Activated CD8-positive, alpha-beta memory T cell treated with anti-CD3 and anti-CD28 coated beads for 48 hours (primary cell): Measurements from ENCODE around the gene NKG7.
A peak's percentile ranks its signal among the peaks of the same experiment; 100 is the strongest.

Experiments
- DNase-seq, 3 experiments: peaks; one replicate each; pipeline ENCODE4 v3.0.0-alpha.2; 2020; ENCODE audit warnings: low read depth in 2 of 3, low spot score in 2 of 3

NKG7 gene

DNA sequence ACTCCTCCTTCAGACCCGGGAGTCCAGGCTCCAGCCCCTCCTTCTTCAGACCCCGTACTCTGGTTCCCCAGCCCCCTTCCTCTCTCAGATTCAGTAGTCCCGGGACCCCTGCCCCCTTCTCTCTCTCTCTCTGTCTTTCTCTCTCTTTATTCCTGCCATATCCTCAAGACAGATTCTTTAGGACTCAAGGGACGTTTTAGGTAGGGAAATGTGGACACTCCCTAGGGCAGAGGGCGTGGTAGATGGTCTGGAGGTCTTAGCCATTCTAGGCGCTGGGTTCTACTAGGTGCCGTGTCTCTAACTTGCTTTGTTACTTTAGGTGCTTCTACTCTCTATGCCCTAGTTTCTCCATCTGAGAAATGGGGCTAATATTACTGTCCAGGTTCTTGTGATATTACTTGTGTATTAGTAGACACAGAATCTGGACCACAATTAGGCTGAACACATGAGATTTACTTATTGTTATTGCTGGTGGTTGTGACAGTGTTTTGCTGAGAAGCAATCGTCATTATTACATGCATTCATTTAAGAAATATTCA, 18.7 kb upstream of the NKG7 start:
- no peak for DNase-seq

DNA sequence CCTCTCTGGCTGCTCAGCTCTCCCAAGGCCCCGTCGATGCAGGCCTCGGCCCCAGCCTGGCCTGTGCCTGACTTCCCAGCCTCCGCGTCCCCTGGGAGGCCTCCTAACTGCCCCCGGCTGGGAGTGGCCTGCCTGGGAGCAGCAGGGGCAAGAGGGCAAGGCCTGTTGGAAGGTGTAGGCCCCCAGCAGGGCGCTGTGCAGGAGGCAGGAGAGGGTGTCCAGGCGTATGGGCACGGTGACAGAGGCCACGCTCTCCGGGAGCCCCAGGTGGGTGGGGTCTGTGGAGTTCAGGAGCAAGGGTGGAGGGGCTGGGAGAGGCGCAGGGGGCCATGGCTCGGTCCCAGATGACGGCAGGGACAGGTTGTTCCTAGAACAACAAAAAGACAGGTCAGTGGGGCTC, 16.7 kb upstream of the NKG7 start:
- no peak for DNase-seq

DNA sequence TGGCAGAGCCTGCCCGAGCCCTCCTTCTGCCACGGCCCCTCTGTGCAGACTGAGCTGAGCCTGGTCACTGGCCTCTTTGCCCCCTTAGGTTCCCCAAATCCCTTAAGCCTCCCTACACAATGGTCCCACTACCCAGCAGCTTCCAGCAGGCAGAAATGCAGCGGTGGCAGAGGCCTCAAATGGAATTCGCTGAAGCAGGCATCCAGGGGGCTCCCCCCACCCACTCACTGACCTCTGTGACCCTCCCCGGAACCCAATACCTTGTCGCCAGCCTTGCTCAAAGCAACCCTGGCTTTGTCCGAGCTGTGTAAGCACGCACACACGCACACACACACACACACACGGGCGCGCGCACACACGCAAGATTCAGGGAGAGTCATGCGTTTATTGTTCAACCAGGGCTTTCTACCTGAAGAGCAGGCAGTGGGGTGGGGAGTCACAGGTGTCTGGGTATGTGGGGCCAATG, 15.5 kb upstream of the NKG7 start, which contains the start of gene LIM2:
TSS of gene LIM2 (minus strand) at position 51 of the 466 bp plus-strand sequence. CDS start 531 bp downstream, outside the sequence.
- DNase-seq, result no peak

DNA sequence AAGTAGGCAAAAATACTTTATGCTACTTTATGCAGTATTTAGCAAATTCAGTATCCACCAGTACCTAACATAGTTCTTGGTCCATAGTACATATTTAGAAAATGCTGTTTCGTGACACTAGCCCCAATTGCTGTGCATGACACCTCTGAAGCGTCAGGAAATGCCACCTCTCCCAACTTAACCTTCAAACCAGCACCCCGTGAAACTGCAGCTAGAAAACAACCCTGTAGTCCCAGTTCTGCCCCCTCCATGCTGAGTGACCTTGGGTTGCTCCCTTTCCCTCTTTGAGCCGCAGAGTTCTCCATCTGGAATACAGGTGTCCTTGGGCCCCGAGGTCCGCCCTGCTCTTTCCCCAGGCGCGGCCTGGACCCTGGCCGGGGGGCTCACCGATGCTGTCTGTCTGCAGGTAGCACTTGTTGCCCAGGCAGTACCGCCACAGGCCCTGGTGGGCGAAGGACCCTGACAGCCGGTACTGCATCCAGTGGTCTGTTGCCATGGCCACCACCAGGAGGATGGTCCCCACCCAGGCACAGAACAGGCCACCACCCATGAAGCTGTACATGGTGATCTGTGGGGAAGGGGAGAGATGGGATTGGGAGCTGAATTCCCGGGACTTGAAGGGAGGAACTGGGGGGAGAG, 14.5 kb upstream of the NKG7 start:
- no peak for DNase-seq

DNA sequence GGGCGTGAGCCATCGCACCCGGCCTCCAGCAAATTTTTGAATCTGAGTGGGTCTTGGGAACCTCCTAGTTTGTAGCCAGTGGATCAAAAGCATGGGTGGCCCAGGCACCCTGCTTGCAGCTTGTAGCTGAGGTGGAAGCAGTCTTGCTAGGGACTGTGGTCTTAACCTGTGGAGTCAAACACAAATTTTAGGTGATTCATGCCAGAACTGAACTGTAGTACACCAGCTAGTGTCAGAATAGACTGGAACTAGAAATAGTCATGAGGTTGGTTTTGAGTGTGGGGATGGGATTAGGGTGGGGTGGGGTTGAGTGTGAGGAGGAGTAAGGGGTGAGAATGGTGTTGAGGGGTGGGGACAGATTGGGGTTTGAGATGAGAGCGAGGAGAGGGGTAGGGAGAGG, 9.6 kb upstream of the NKG7 start:
- no peak for DNase-seq

DNA sequence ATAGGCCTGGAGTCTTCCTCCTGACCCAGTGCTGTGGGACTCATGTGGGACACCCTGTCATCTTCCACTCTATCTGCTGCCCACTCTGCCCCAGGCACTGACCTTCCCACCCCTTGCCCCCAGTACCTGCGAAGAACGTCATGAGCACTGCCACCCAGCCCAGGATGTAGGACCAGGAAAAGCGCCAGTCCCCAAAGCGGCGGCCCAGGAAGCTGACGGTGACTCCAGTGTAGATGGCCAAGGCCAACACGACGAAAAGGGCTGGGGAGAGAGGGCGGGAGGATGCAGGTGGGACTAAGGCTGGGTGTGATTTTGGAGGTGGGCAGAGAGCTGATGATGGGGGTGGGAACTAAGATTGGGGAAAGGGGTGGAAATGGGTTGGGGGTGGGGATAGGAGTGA, 7.9 kb upstream of the NKG7 start:
- no peak for DNase-seq

DNA sequence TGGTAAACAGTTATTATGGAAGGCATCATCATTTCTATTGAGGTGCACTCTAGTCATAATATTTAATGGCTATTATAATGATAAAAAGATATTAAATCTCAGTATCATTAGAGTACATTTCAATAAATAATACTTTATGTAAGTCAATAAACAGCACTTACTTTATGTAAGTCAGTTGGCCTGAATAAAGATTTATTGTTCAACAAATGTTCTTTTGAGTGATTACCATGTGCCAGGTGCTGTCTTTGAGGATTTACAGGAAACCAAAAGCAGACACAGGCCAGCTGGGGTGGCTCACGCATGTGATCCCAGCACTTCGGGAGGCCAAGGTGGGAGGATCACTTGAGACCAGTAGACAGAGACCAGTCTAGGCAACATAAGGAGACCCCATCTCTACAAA, 5.0 kb upstream of the NKG7 start:
- DNase-seq, result no peak

DNA sequence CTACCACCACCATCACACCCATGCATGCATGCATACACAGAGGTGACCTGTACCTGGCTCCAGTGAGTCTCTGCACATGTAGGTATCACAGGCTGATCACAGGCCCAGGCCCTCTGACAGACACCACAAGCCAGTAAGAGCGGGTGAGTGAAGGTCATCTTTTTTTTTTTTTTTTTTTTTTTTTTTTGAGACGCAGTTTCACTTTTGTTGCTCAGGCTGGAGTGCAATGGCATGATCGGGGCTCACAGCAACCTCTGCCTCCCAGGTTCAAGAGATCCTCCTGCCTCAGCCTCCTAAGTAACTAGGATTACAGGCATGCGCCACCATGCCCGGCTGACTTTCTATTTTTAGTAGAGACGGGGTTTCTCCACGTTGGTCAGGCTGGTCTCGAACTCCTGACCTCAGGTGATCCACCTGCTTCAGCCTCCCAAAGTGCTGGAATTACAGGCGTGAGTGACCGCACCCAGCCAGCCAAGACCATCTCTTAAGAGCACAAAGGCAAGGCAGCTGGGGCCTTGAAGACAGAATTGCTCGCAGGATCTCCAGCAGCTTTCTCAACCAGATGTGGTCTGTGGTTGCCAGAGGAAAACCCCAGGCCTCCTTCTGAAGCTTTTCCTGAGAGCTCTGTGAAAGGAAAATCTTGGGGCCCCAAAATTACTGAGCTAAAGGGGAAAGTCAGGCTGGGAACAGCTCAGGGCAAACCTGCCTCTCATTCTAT, 3.2 kb upstream of the NKG7 start:
- no peak for DNase-seq

DNA sequence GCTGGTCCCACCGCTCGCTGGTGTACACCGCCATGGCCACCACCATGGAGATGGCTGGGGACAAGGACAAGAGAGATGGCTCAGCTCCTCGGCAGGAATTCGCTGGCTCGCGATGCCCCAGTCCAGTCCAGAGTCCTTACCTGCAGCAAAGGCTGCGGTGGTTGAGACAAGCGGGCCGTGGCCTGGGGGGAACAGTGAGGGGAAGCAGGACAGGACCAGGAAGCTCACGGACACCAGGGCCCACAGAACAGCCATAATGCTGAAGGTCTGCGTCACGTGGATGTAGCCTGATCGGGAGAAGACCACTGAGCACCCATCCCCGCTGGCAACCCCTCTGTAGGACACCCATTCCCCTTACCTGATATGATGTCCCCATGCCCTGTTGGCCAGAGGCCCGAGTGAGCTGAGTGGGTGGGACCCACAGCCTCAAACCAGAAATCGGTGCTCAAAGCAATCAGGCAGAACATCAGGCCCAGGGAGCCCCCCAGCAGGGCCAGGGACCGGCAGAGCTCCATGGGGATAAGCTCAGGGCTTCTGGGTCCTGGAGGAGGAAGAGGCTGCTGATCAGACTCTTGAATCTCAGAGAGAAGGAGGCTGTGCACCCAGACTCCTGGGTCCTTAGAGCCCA, 319 bp downstream of the NKG7 start:
- no peak for DNase-seq

DNA sequence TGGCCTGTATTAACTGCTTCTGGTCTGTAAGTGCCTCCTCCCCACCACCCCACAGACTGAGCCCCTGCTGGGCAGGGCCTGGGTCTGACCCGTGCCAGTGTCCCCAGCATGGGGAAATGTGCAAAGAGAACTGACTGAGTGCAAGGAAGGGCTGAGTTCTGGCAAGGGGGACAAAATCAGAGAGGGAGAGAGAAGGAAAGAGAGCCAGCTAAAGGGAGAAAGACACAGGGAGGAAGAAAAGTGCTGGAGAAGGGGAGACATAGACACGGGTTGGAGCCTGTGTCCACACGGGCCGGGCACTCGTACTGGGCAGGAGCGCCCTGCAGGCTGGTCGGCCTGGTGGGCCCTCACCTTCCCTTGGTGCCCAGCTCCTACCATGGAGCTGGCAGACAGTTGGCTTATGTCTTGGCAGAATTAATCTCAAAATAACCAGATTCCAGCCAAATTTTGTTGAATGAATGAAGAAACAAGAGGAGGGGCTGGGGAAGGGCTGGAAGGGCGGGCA, 1.2 kb downstream of the NKG7 start:
- no peak for DNase-seq

DNA sequence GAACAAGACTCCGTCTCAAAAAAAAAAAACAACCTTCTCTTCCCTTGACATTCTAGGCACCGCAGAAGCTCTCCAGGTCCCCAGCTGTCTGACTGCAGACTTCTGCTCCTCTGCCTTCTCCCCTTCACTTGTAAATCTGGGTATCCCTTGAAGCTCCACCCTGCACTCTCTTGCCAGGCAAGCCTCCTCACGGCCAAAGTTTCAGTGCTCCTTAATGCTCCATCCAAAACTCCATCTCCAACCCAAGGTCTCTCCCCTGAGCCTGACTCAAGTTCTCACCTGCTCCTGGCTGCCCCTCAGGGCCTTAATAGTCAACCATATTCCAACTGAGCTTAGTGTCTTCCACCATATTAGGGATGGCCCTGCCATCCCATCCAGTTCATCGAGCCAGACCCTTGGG, 2.2 kb downstream of the NKG7 start:
- no peak for DNase-seq

DNA sequence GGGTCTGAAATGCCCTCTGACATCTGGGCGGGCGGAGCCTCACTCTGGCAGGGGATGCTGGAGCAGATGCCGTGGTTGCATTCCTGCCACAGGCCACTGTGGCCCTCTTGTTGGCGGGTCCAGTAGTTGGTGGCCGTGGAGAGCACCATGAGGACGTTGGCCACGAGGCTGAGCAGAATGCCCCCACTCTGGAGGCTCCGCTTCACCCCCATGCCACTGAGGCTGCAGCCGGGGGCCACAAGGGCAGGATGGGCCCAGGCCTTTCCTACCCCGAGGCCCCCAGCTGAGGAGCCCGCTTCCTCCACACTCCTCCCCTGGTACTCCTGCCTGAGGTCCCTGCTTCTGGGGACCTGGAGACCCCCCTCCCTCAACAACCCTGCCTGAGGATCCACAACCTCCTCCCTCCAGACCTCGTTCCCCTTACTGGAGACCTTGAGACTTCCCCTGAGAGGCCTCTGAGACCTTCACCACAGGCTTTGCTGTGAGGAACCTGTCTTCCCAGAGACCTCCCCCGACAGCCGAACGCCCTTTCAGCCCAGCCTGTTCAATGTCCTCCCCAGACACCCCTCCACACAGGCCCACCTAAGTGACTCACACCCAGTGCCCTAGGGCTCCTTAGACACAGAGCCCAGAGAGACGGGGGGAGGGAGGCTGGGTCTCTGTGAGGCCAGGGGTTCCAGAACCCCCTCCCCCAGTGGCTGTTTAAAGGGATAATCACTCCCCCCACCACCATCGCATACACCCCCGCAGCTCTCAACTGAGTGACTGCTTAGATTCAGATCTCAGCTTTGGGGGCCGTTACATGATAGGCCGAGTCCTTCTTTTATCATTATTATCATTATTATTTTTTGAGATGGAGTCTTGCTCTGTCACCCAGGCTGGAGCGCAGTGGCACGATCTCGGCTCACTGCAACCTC, 3.8 kb downstream of the NKG7 start, which contains the start of gene CLDND2:
TSS of gene CLDND2 (minus strand) at position 638 of the 917 bp plus-strand sequence. CDS start at position 212, 426 bp downstream.
- DNase-seq, result peak in 1 of 3 experiments; percentile 47

DNA sequence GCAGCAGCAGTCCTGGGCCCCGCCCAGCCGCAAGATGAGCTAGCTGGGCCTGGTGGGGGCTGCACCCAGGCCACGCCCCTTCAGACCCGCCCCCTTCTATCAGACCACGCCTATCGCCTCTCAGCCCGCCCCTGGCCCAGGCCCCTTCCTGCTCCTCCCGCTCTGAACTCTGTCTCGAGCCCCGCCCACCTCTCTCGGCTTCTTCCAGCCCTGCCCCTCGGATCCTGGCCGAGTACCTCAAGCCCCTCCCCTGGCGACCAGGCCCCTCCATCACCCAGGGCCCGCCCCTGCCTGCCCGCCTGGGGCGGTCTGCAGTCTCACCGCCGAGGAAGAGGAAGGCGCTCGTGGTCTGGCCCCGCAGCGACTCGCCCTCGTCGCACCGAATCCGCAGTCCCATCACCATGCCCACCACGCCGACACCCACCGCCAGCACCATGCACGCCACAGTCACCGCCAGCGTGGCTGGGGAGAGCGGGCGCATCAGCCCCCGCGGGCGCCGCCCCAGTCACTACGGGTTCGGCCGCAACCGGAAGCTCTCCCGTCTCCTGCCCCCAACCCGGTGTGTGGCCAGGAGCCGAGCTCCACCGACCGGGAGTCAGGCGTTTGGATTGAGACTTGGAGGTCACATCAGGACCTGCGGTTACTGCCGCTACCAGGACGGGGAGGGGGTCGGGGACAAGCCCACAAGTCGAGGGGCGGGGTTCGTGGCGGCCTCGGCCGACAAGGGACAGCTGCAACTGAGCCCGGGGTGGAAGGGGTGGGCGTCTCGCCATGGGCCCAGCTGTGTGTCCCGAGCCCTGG, 4.7 kb downstream of the NKG7 start:
- DNase-seq, result peak; percentile 97 to 99 (median 97)

DNA sequence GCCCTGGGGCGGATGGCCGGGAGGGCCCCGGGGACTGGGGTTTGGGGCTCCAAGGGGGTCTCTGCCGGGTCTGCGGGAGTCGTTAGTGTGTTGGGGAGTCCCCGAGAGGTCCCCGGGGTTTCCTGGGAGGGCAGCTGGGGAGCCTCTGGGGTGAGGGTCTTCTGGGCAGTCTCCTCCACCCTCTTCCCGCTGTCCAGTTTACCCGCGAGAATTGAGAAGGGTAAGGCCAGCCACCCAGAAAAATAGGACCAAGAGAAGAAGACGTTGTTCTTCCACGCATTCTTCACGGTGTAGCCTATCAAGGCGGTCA, 5.2 kb downstream of the NKG7 start:
- DNase-seq, result no peak

DNA sequence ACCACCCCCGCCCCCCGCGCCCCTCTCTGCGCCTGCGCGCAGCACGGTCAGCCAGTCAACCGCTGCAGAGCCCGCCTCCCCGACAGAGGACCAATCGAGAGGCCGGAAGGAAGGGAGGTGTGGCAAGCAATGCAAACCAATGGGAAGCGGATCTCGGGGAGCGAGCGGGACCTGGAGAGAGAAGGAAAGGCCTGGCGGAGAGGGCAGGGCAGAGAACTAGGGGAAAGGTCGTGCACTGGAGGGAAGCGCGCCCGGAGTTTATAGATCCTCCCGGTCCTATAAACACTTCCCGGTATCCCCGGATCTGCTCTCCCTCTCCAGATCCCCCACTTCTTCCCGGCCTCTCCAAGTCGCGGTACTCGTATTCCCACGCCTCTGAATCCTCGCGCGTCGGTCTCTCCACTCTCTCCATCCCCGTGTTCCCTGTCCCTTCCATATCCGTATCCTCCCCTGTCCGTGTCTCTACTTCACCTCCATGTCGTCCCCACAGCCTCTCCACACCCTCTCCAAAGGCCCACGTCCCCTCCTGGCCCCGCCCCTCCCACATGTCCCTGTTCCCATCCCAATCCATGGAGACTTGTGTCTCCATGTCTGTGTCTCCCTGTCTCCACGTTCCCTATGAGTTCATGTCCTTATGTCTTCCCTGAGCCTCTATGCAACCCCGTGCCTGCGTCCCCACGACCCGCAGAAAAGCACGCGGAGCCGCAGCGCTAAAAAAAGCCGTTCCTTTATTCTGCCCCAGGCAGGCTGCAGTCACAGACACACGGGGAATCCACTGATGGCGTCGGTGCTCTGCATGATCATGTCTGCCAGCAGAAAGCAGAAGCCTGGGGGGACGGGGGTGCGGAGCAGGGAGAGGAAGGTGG, 5.8 kb downstream of the NKG7 start:
- peak; percentile 68 to 89 (median 89) for DNase-seq

DNA sequence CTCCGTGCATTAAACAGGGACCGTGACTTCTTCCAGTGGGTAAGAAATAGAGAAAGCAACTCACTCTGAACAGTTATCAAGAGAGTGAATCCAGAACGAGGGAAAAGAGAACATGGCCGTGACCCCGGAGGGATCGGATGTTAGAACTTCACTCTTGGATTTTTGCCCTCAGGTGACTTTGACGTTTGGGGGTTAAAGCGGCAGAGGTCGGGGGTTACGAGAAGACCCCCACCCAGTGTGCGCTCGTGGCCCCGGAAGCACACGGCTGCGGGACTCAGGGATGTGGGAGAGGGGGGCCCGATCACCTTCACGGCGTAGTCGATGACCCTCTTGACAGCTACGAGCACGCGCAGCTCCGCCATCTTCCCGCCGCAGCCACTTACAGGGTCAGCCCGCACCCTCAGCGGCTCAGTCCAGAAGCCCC, 6.5 kb downstream of the NKG7 start, which contains the start of gene ETFB:
TSS of gene ETFB (minus strand) at position 424 of the 424 bp plus-strand sequence. CDS start at position 362, 62 bp downstream.
- DNase-seq, result no peak

DNA sequence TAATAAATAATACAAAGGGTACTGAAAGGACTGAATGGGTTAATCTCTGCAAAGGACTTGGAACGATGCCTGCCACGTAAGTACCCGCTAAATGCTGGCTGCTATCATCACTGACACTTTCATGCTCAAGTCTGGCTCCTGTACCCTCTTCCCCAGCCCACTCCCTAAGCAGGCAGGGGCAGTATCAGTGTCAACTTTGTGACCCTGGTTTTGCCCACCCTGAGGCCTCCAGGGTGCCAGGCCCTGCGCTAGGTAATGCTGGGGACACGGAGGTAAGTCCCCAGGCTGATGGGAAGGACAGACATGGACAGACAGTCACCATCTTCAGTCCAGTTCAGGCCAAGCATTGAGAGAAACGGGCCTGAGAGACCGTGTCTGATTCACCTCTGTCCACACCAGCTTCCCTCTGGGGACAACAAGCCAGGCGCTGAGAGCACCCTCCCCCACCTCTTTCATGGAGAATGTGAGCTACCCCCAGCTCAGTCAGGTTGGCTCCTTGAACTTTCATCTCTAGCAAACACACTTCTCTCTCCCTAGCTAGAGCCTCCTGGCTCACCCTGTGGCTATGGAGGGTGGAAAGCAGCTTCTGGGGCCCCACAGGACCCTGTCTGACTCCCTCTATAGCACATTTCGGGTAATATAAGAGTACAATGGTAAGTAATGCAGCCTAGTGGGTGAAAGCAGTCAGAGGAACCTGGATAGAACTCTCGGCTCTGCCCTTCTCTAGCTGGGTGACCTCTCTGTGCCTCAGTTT, 7.1 kb downstream of the NKG7 start:
- no peak for DNase-seq
